Mesangial cell (primary cell): Measurements from ENCODE around the gene TPD52L2. TPM values are rescaled to one million over a fixed set of nuclear protein-coding genes. Genes with fewer than 3 reads are reported as not detected.

Source experiments
- total RNA-seq: library from RNA; depleted of rRNA; stranded (reverse); fragments of >200 nt; gene quantifications from 2 replicates; pipeline ENCODE4 v1.2.3, GENCODE V29; 2015

Gene TPD52L2
- 99.1 and 136 TPM in 2 replicates for total RNA-seq

GRCh38 chr20:63864978-63865640 is at the start of gene TPD52L2:
TSS of gene TPD52L2 (plus strand) at chr20:63865270. CDS start at chr20:63865366, 96 bp downstream.

GRCh38 chr20:63830841-63831588 is 34.1 kb upstream of the TPD52L2 start, which contains the start of gene ZBTB46:
TSS of gene ZBTB46 (minus strand) at chr20:63831264. CDS start at chr20:63790757, 40,507 bp downstream.

GRCh38 chr20:63861365-63861934 is 3.6 kb upstream of the TPD52L2 start, which contains the start of gene ABHD16B:
TSS of gene ABHD16B (plus strand) at chr20:63861498. CDS start at chr20:63861541, 43 bp downstream.

GRCh38 chr20:63894358-63895201 is 29.5 kb downstream of the TPD52L2 start, which contains the start of gene DNAJC5:
TSS of gene DNAJC5 (plus strand) at chr20:63895126. CDS start at chr20:63928346, 33,220 bp downstream.

Other genes starting within 250 kb of the TPD52L2 start
- 12.1 and 13.1 TPM in 2 replicates for gene GMEB2, start 238.2 kb upstream of the TPD52L2 start, total RNA-seq
- 20.7 and 69.0 TPM in 2 replicates for gene STMN3, start 211.8 kb upstream of the TPD52L2 start, total RNA-seq
- gene RTEL1, start 207.0 kb upstream of the TPD52L2 start, total RNA-seq, result 14.2 and 24.3 TPM in 2 replicates
- gene TNFRSF6B, start 168.6 kb upstream of the TPD52L2 start, total RNA-seq, result 127 and 248 TPM in 2 replicates
- 35.5 and 39.4 TPM in 2 replicates for gene ARFRP1, start 157.3 kb upstream of the TPD52L2 start, total RNA-seq
- 29.5 and 34.1 TPM in 2 replicates for gene ZGPAT, start 157.2 kb upstream of the TPD52L2 start, total RNA-seq
- 3.9 and 6.5 TPM in 2 replicates for gene LIME1, start 128.6 kb upstream of the TPD52L2 start, total RNA-seq
- 68.1 and 97.0 TPM in 2 replicates for gene SLC2A4RG, start 125.5 kb upstream of the TPD52L2 start, total RNA-seq
- 1.8 and 5.6 TPM in 2 replicates for gene ZBTB46, start 34.0 kb upstream of the TPD52L2 start, total RNA-seq
- gene ABHD16B, start 3.8 kb upstream of the TPD52L2 start, total RNA-seq, result not detected in 2 replicates
- gene DNAJC5, start 29.9 kb downstream of the TPD52L2 start, total RNA-seq, result 39.3 and 46.8 TPM in 2 replicates
- gene UCKL1, start 91.1 kb downstream of the TPD52L2 start, total RNA-seq, result 31.1 and 38.3 TPM in 2 replicates
- gene ZNF512B, start 104.7 kb downstream of the TPD52L2 start, total RNA-seq, result 8.3 and 15.5 TPM in 2 replicates
- gene SAMD10, start 114.4 kb downstream of the TPD52L2 start, total RNA-seq, result 6.4 and 10.3 TPM in 2 replicates
- 46.4 and 48.6 TPM in 2 replicates for gene PRPF6, start 115.9 kb downstream of the TPD52L2 start, total RNA-seq
- gene C20orf204, start 170.9 kb downstream of the TPD52L2 start, total RNA-seq, result 0.25 TPM in 1 of 2 replicates, not detected in the other
- not detected in 2 replicates for gene SOX18, start 184.4 kb downstream of the TPD52L2 start, total RNA-seq
- gene TCEA2, start 197.9 kb downstream of the TPD52L2 start, total RNA-seq, result 20.2 and 46.8 TPM in 2 replicates
- 9.9 and 21.3 TPM in 2 replicates for gene RGS19, start 214.2 kb downstream of the TPD52L2 start, total RNA-seq
- gene OPRL1, start 214.8 kb downstream of the TPD52L2 start, total RNA-seq, result 0.33 and 1.5 TPM in 2 replicates
- gene LKAAEAR1, start 219.1 kb downstream of the TPD52L2 start, total RNA-seq, result 0.49 TPM in 1 of 2 replicates, not detected in the other
- not detected in 2 replicates for gene NPBWR2, start 242.3 kb downstream of the TPD52L2 start, total RNA-seq